ENCODE measurements around the gene JARID2.

Gene JARID2

DNA sequence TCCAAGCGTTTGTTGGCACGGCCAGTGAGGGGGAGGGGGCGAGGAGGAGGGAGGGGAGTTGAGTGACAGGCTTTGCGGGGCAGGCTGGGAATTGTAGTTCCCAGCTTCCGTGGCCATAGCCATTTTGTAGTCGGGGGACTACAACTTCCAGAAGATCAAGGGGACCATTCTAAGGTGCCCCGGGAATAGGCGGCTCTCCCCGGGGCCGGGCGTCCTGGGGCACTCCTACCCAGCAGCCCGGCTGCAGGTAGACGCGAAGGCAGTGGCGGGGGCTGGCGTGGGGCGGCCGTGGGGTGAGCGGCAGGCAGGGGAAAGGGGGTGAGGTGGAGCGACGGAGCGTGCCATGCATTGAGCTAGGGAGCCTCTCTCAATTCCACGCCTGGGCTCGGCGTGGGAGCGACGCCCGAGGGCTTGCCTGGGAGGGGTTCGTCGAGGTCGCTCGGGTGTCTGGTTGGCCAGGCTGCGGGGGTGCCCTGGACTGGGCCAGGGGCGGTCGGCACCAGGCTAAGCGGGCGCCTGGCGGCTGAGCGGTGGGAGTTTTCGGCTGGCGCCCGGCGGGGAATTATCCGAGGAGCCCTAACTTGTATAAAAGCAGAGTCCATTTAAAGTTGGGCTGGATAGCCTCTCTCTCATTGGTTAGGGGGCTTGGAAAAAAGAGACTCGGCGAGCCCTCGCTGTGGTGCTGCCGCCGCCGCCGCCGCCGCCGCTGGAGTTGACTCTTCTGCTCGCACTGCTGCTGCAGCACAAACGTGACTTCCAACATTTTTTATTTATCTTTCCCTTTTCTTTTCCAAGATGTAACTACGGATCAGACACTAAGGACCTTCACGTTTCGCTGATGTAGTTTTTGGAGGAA lies at the start of gene JARID2:
Gene JARID2 (plus strand): TSS at position 709 of the 856 bp plus-strand sequence. CDS start 471 bp downstream, outside the sequence.
- Histone ChIP-seq H3K27ac (ENCODE audit: low read depth, low read length) (peak within 1 kb of the TSS; percentile 96), H3K36me3 (ENCODE audit: insufficient read depth, low read length) (no peaks in the 10 kb centered on the region), H3K9me3 (ENCODE audit: low read length) (no peaks in the 10 kb centered on the region), H3K27me3 (ENCODE audit: control insufficient read depth in 1 of 2, insufficient read depth in 2 of 2, low read length in 2 of 2) (no peaks in the 10 kb centered on the region), H3K4me3 (ENCODE audit: low read depth in 1 of 2, low read length in 2 of 2) (peak within 1 kb of the TSS; percentile 91 to 98), H3K4me1 (ENCODE audit: insufficient read depth, low read length) (peaks cover 25% of the 10 kb centered on the region), H3K9ac (ENCODE audit: low read length) (peak within 1 kb of the TSS; percentile 92)

DNA sequence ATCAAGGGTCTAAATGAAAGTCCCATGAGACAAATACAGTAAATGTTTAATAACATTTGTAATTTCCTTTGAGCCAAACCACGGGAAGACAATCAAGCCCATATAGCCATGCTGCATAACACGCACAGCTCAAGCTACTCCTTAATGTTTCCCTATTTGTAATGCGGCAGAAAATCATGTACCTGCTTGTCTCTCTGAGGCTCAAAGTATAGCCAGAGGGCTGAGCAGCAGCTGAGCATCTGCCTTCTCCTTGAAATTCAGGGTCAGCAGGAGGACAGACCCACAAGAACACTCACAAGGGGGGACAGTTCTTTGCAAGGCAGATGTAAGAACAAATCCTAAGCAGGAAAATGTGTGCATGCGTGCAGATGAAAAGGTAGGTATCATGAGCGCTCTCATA lies 45.8 kb upstream of the JARID2 start:
- Histone ChIP-seq H3K27ac (ENCODE audit: low read depth, low read length) (no peak overlapping the region), H3K9me3 (ENCODE audit: low read length) (no peaks in the 10 kb centered on the region), H3K36me3 (ENCODE audit: insufficient read depth, low read length) (no peaks in the 10 kb centered on the region), H3K4me1 (ENCODE audit: insufficient read depth, low read length) (no peaks in the 10 kb centered on the region), H3K27me3 (ENCODE audit: control insufficient read depth in 1 of 2, insufficient read depth in 2 of 2, low read length in 2 of 2) (no peaks in the 10 kb centered on the region), H3K9ac (ENCODE audit: low read length) (no peak overlapping the region), H3K4me3 (ENCODE audit: low read depth in 1 of 2, low read length in 2 of 2) (no peak overlapping the region)

DNA sequence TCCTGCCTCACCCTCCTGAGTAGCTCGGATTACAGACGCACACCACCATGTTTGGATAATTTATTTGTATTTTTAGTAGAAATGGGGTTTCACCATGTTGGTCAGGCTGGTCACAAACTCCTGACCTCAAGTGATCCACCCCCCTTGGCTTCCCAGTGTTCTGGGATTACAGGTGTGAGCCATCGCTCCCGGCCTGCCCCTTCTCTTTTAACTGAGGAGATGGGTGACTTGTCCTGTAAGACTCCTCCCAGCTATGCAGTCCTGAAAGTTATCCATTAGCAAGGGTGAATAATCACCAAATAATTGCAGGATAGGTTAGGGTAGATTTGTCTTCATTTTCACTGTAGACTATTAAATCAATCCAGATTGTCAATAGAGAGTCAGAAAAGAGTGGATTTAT lies 40.5 kb upstream of the JARID2 start:
- Histone ChIP-seq H3K4me3 (ENCODE audit: low read depth in 1 of 2, low read length in 2 of 2) (no peak overlapping the region), H3K4me1 (ENCODE audit: insufficient read depth, low read length) (no peaks in the 10 kb centered on the region), H3K27me3 (ENCODE audit: control insufficient read depth in 1 of 2, insufficient read depth in 2 of 2, low read length in 2 of 2) (no peaks in the 10 kb centered on the region), H3K9me3 (ENCODE audit: low read length) (no peaks in the 10 kb centered on the region), H3K36me3 (ENCODE audit: insufficient read depth, low read length) (no peaks in the 10 kb centered on the region), H3K27ac (ENCODE audit: low read depth, low read length) (no peak overlapping the region), H3K9ac (ENCODE audit: low read length) (no peak overlapping the region)

DNA sequence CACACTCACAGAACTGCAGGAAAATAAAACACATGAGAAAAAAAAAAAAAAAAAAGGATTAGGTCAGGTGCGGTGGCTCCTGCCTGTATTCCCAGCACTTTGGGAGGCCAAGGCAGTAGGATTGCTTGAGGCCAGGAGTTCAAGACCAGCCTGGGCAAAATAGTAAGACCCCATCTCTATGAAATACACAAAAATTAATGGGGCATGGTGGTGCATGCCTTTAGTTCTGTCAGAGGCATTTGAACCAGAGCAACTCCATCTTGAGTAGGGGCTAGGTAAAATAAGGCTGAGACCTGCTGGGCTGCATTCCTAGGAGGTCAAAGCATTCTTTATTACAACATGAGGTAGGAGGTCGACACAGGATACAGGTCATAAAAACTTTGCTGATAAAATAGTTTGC lies 39.0 kb upstream of the JARID2 start:
- no peak overlapping the region for H3K27ac ChIP-seq (ENCODE audit: low read depth, low read length)
- no peaks in the 10 kb centered on the region for H3K27me3 ChIP-seq (ENCODE audit: control insufficient read depth in 1 of 2, insufficient read depth in 2 of 2, low read length in 2 of 2)
- H3K9me3 ChIP-seq (ENCODE audit: low read length): no peaks in the 10 kb centered on the region
- H3K4me1 ChIP-seq (ENCODE audit: insufficient read depth, low read length): no peaks in the 10 kb centered on the region
- H3K9ac ChIP-seq (ENCODE audit: low read length): no peak overlapping the region
- H3K4me3 ChIP-seq (ENCODE audit: low read depth in 1 of 2, low read length in 2 of 2): no peak overlapping the region
- H3K36me3 ChIP-seq (ENCODE audit: insufficient read depth, low read length): no peaks in the 10 kb centered on the region

DNA sequence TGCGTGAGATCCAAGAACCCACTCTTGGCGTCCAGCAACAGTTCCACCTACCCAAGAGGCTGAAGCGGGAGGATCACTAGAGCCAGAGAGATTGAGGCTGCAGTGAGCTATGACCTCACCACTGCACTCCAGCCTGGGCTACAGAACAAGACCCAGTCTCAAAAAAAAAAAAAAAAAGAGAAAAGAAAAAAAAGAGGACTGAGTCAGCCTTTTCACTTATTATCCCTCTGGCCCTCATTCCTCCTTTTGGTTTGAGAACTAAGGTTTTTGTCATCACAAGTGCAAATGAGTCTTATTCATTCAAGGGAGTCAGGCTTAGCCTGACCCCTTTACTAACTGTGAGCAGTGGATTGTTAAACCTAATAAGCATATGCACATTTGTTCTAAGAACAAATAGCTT lies 37.9 kb upstream of the JARID2 start:
- Histone ChIP-seq H3K27me3 (ENCODE audit: control insufficient read depth in 1 of 2, insufficient read depth in 2 of 2, low read length in 2 of 2) (no peaks in the 10 kb centered on the region), H3K9me3 (ENCODE audit: low read length) (no peaks in the 10 kb centered on the region), H3K9ac (ENCODE audit: low read length) (no peak overlapping the region), H3K36me3 (ENCODE audit: insufficient read depth, low read length) (no peaks in the 10 kb centered on the region), H3K27ac (ENCODE audit: low read depth, low read length) (no peak overlapping the region), H3K4me3 (ENCODE audit: low read depth in 1 of 2, low read length in 2 of 2) (no peak overlapping the region), H3K4me1 (ENCODE audit: insufficient read depth, low read length) (no peaks in the 10 kb centered on the region)

DNA sequence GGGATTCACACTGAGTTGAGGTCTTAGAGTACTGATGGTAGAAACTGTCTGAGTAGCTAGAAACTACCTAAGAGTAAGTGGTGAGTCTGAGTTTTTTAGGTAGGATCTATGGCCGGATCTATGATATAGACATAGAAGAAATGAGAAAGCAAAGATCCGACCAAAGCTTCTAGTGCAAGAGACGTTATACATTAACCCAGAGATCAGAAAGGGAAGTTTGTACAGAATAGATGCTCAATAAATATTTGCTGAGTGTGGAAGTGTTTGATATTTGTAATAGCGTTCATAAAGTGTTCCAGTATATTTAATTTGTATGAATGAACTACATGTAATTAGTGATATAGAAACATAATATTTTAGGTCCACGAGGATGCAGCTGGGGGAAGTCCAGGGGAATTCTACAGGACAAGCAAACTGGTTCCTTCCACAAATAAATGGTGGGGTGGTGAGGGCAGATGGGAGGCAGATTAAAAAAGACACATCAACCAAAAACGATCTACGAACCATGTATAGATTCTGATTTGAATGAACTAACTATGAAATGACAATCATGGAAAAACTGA lies 31.9 kb upstream of the JARID2 start:
- no peak overlapping the region for H3K4me3 ChIP-seq (ENCODE audit: low read depth in 1 of 2, low read length in 2 of 2)
- H3K4me1 ChIP-seq (ENCODE audit: insufficient read depth, low read length): no peaks in the 10 kb centered on the region
- H3K27ac ChIP-seq (ENCODE audit: low read depth, low read length): no peak overlapping the region
- no peak overlapping the region for H3K9ac ChIP-seq (ENCODE audit: low read length)
- H3K36me3 ChIP-seq (ENCODE audit: insufficient read depth, low read length): no peaks in the 10 kb centered on the region
- H3K9me3 ChIP-seq (ENCODE audit: low read length): no peaks in the 10 kb centered on the region
- no peaks in the 10 kb centered on the region for H3K27me3 ChIP-seq (ENCODE audit: control insufficient read depth in 1 of 2, insufficient read depth in 2 of 2, low read length in 2 of 2)

DNA sequence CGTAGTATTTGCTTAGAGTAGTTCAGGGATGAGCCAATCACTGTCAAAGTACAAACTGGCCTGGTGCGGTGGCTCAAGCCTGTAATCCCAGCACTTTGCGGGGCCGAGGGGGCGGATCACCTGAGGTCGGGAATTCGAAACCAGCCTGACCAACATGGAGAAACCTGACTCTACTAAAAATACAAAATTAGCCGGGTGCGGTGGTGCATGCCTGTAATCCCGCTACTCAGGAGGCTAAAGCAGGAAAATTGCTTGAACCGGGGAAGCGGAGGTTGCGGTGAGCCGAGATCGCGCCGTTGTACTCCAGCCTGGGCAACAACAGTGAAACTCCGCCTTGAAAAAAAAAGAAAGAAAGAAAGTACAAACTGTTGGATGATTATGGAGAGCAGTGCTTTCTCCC lies 27.5 kb upstream of the JARID2 start:
- Histone ChIP-seq H3K27me3 (ENCODE audit: control insufficient read depth in 1 of 2, insufficient read depth in 2 of 2, low read length in 2 of 2) (no peaks in the 10 kb centered on the region), H3K9me3 (ENCODE audit: low read length) (no peaks in the 10 kb centered on the region), H3K27ac (ENCODE audit: low read depth, low read length) (no peak overlapping the region), H3K4me1 (ENCODE audit: insufficient read depth, low read length) (peaks cover 8% of the 10 kb centered on the region), H3K4me3 (ENCODE audit: low read depth in 1 of 2, low read length in 2 of 2) (no peak overlapping the region), H3K36me3 (ENCODE audit: insufficient read depth, low read length) (no peaks in the 10 kb centered on the region), H3K9ac (ENCODE audit: low read length) (no peak overlapping the region)

DNA sequence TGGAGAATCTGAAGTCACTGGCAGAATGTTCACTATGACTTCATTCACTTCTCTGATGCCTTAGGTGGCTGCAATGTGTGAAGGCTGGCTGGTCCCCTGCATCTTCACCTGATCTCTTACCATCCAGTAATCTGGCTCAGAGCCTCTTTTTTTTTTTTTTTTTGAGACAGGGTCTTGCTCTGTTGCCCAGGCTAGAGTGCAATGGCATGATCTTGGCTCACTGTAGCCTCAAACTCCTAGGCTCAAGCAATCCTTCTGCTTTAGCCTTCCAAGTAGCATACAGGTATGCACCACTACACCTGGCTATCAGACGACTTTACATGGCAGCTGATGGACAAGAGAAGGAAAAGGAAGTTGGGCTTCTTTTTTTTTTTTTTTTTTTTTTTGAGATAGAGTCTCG lies 25.8 kb upstream of the JARID2 start:
- H3K36me3 ChIP-seq (ENCODE audit: insufficient read depth, low read length): no peaks in the 10 kb centered on the region
- H3K9me3 ChIP-seq (ENCODE audit: low read length): no peaks in the 10 kb centered on the region
- H3K4me1 ChIP-seq (ENCODE audit: insufficient read depth, low read length): peaks cover 8% of the 10 kb centered on the region
- no peaks in the 10 kb centered on the region for H3K27me3 ChIP-seq (ENCODE audit: control insufficient read depth in 1 of 2, insufficient read depth in 2 of 2, low read length in 2 of 2)
- H3K27ac ChIP-seq (ENCODE audit: low read depth, low read length): no peak overlapping the region
- no peak overlapping the region for H3K9ac ChIP-seq (ENCODE audit: low read length)
- H3K4me3 ChIP-seq (ENCODE audit: low read depth in 1 of 2, low read length in 2 of 2): no peak overlapping the region

DNA sequence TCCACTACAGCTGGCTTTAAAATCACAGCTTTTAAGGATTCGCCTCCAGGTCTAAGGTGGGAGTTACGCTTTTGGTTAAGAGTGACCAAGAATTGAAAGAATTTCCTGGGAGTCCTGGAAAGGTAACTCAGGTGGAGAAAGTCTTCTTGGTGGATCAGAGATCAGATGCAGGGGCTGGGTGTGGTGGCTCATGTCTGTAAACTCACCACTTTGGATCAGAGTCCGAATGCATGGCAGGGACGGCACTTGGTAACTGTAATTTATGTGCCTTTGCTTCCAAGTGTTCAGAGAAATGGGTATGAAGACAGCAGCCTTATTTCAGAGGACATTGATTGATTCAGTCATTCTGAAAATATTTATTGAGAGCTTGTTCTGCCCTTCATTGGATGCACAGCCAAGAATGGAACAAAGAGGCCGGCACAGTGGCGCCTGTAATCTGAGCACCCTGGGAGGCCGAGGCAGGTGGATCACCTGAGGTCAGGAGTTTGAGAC lies 18.0 kb upstream of the JARID2 start:
- Histone ChIP-seq H3K9me3 (ENCODE audit: low read length) (no peaks in the 10 kb centered on the region), H3K27ac (ENCODE audit: low read depth, low read length) (no peak overlapping the region), H3K27me3 (ENCODE audit: control insufficient read depth in 1 of 2, insufficient read depth in 2 of 2, low read length in 2 of 2) (no peaks in the 10 kb centered on the region), H3K4me3 (ENCODE audit: low read depth in 1 of 2, low read length in 2 of 2) (no peak overlapping the region), H3K4me1 (ENCODE audit: insufficient read depth, low read length) (no peaks in the 10 kb centered on the region), H3K36me3 (ENCODE audit: insufficient read depth, low read length) (no peaks in the 10 kb centered on the region), H3K9ac (ENCODE audit: low read length) (no peak overlapping the region)

DNA sequence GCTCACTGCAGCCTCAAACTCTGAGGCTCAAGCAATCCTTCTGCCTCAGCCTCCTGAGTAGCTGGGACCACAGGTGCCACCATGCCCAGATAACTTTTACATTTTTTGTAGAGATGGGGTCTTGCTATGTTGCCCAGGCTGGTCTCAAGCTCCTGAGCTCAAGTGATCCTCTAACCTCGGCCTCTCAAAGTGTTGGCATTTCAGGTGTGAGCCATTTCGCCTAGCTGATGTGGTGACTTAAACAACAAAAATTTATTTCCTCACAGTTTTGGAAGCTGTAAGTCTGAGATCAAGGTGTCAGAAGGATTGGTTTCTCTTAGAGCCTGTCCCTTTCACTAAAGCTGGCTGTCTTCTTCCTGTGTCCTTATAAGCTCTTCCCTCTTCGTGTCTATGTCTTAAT lies 15.0 kb upstream of the JARID2 start:
- H3K4me3 ChIP-seq (ENCODE audit: low read depth in 1 of 2, low read length in 2 of 2): no peak overlapping the region
- H3K9ac ChIP-seq (ENCODE audit: low read length): no peak overlapping the region
- H3K4me1 ChIP-seq (ENCODE audit: insufficient read depth, low read length): no peaks in the 10 kb centered on the region
- H3K27me3 ChIP-seq (ENCODE audit: control insufficient read depth in 1 of 2, insufficient read depth in 2 of 2, low read length in 2 of 2): no peaks in the 10 kb centered on the region
- no peaks in the 10 kb centered on the region for H3K36me3 ChIP-seq (ENCODE audit: insufficient read depth, low read length)
- no peaks in the 10 kb centered on the region for H3K9me3 ChIP-seq (ENCODE audit: low read length)
- no peak overlapping the region for H3K27ac ChIP-seq (ENCODE audit: low read depth, low read length)

DNA sequence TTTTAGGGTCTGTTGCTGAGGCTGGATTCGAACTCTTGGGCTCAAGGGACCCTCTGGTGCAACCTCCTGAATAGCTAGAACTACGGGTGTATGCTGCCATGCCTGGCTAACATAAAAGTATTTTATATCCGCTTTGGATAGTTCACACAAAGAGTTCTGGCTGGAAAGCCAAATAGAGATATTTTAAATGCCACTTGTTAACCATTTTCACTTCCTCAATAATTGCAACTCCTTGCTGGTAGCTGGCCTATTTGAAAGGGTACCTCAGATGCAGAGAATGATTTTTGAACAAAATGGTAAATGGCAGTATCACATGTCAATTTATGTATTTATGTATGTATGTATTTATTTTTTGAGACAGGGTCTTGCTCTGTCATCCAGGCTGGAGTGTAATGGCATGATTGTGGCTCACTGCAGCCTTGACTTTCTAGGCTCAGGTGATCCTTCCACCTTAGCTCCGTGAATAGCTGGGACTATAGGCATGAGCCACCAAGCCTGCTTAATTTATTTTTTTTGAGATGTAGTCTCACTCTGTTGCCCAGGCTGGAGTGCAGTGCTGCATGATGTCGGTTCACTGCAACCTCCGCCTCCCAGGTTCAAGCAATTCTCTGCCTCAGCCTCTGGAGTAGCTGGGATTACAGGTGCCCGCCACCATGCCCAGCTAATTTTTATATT lies 12.9 kb upstream of the JARID2 start:
- Histone ChIP-seq H3K27ac (ENCODE audit: low read depth, low read length) (no peak overlapping the region), H3K4me3 (ENCODE audit: low read depth in 1 of 2, low read length in 2 of 2) (no peak overlapping the region), H3K9me3 (ENCODE audit: low read length) (no peaks in the 10 kb centered on the region)

More for the DNA sequence above, 12.9 kb upstream of the JARID2 start:
- Histone ChIP-seq H3K36me3 (ENCODE audit: insufficient read depth, low read length) (no peaks in the 10 kb centered on the region), H3K4me1 (ENCODE audit: insufficient read depth, low read length) (no peaks in the 10 kb centered on the region), H3K9ac (ENCODE audit: low read length) (no peak overlapping the region), H3K27me3 (ENCODE audit: control insufficient read depth in 1 of 2, insufficient read depth in 2 of 2, low read length in 2 of 2) (no peaks in the 10 kb centered on the region)
